ENCODE measurements around the gene PASK.

Gene PASK

GRCh38 chr2:241066893-241067341, 82.4 kb downstream of the PASK start:
- DNase-seq (ENCODE audit: low read depth, low spot score): peak; percentile 54

GRCh38 chr2:241066171-241066892, 82.9 kb downstream of the PASK start:
- DNase-seq (ENCODE audit: low read depth, low spot score): no peak

- no peak for DNase-seq (ENCODE audit: low read depth, low spot score)
These were observed 83.9 kb downstream of the PASK start for GRCh38 chr2:241065355-241065803.

- DNase-seq (ENCODE audit: low read depth, low spot score): no peak
These were observed 84.4 kb downstream of the PASK start for GRCh38 chr2:241064802-241065354.

- DNase-seq (ENCODE audit: low read depth, low spot score): peak; percentile 17
These were observed 85.1 kb downstream of the PASK start for GRCh38 chr2:241064008-241064801.

GRCh38 chr2:241063587-241063986, 85.7 kb downstream of the PASK start:
- DNase-seq (ENCODE audit: low read depth, low spot score): no peak

- no peak for DNase-seq (ENCODE audit: low read depth, low spot score)
These were observed 86.2 kb downstream of the PASK start for GRCh38 chr2:241063093-241063551.

GRCh38 chr2:241062389-241063092, 86.7 kb downstream of the PASK start:
- no peak for DNase-seq (ENCODE audit: low read depth, low spot score)

- no peak for DNase-seq (ENCODE audit: low read depth, low spot score)
These were observed 88.0 kb downstream of the PASK start for GRCh38 chr2:241061275-241061674.

Measured in astrocyte of the hippocampus (primary cell).